Measurements from ENCODE around the gene KHK. TPM values are rescaled to one million over a fixed set of nuclear protein-coding genes. Genes with fewer than 3 reads are reported as not detected.

Gene KHK
- total and polyA plus RNA-seq, 2 of the 8 experiments (the other 6 are each of a cell fraction or from before 2014, with no cell fraction given) = 11.0 to 17.7 TPM

GRCh38 chr2:27054721-27055120, 31.9 kb upstream of the KHK start:
- no peak overlapping the region for H3K9ac ChIP-seq (replicated peaks in 1 of 4; ENCODE audit: extremely low read depth in 1 of 4, low read depth in 3 of 4, low read length in 3 of 4)
- H3K18ac ChIP-seq (ENCODE audit: extremely low read depth, low read length) = no peak overlapping the region
- no peak overlapping the region for H3K27ac ChIP-seq (ENCODE audit: low read depth, low read length)
- no peaks in the 10 kb centered on the region for H3K79me2 ChIP-seq (ENCODE audit: control insufficient read depth in 1 of 2, insufficient read depth in 2 of 2, low read length in 2 of 2)
- no peak overlapping the region for H3K4me3 ChIP-seq (ENCODE audit: extremely low read depth in 1 of 4, insufficient read depth in 2 of 4, low read depth in 3 of 4, low read length in 4 of 4)
- H3K4me1 ChIP-seq (replicated peaks in 1 of 4; ENCODE audit: control insufficient read depth in 3 of 4, insufficient read depth in 4 of 4, low read length in 3 of 4) = no peaks in the 10 kb centered on the region; a peak in 4 of 7 replicates
- FAIRE-seq (no peak), DNase-seq (ENCODE audit: low read depth in 1 of 2, low spot score in 2 of 2) (no peak)
- H3K14ac ChIP-seq (ENCODE audit: insufficient read length) = no peak overlapping the region
- no peak overlapping the region for H2BK120ac ChIP-seq (replicated peaks; ENCODE audit: low read depth, low read length)
- CTCF ChIA-PET (ENCODE audit: partially characterized antibody) = interaction anchor here (0.7 to 18.3 kb wide), 9 partner anchors 10 to 132 kb away, joined by 3 to 160 read pairs (median 4); partner anchors contain the start of genes EMILIN1, KHK and OST4
- H3K23ac ChIP-seq (ENCODE audit: insufficient read length) = no peak overlapping the region
- no peaks in the 10 kb centered on the region for H3K27me3 ChIP-seq (replicated peaks in 1 of 4; ENCODE audit: control insufficient read depth in 3 of 4, extremely low read depth in 1 of 4, insufficient read depth in 3 of 4, low read length in 3 of 4)
- no peak overlapping the region for H4K8ac ChIP-seq (ENCODE audit: extremely low read depth, insufficient read depth, low read length)
- no peak overlapping the region for H2AFZ ChIP-seq (ENCODE audit: low read length)
- no peak overlapping the region for H2BK20ac ChIP-seq (ENCODE audit: low read length)
- H3K4me2 ChIP-seq (ENCODE audit: insufficient read depth in 1 of 2, low read depth in 2 of 2, low read length in 2 of 2) = no peak overlapping the region
- POLR2A ChIA-PET (ENCODE audit: partially characterized antibody) = interaction anchor here (0.5 to 19.3 kb wide), 6 partner anchors 12 to 263 kb away, joined by 3 to 441 read pairs (median 4); partner anchors contain the start of genes CGREF1, EMILIN1 and OST4
- H3K79me1 ChIP-seq (ENCODE audit: low read depth, low read length) = no peaks in the 10 kb centered on the region
- H3K23me2 ChIP-seq (ENCODE audit: low read depth, low read length) = peaks cover 9% of the 10 kb centered on the region
- H2BK12ac ChIP-seq (ENCODE audit: low read depth, low read length) = no peak overlapping the region
- H3K36me3 ChIP-seq (ENCODE audit: control insufficient read depth in 2 of 4, insufficient read depth in 4 of 4, low read length in 3 of 4) = peaks cover 17 to 38% (median 25%) of the 10 kb centered on the region in 4 experiments
- H2BK15ac ChIP-seq (ENCODE audit: low read length) = no peak overlapping the region
- H4K20me1 ChIP-seq (replicated peaks in 1 of 2; ENCODE audit: control insufficient read depth in 1 of 2, insufficient read depth in 2 of 2, low read length in 2 of 2) = peaks cover 0 to 7% of the 10 kb centered on the region in 2 experiments
- no peak overlapping the region for H2AK5ac ChIP-seq (ENCODE audit: low read depth, low read length)
- H3K56ac ChIP-seq (replicated peaks; ENCODE audit: insufficient read length, low read depth, low read length) = no peak overlapping the region
- no peak overlapping the region for H4K91ac ChIP-seq (replicated peaks; ENCODE audit: insufficient read length, low read length)
- 98% methylated on average over 11 of the region's 11 CpGs; no CpG with 5 or more reads in 1 of the 2 experiments for WGBS, 2 experiments (ENCODE audit: extremely low coverage in 1 of 2, insufficient coverage in 1 of 2, insufficient read length in 1 of 2, insufficient replicate concordance in 2 of 2, low coverage in 1 of 2, low lambda C conversion rate in 2 of 2, missing lambda C conversion rate in 1 of 2)
- no peak overlapping the region for H2BK5ac ChIP-seq (ENCODE audit: low read depth, low read length)
- H4K5ac ChIP-seq (ENCODE audit: insufficient read length, low read depth, low read length) = no peak overlapping the region
- H3K9me3 ChIP-seq (ENCODE audit: insufficient read depth in 2 of 2, low read depth in 1 of 2, low read length in 1 of 2) = no peaks in the 10 kb centered on the region
- no peak overlapping the region for H3K4ac ChIP-seq (replicated peaks; ENCODE audit: insufficient read length, low read depth, low read length)
- no peak for TF ChIP-seq ATF3 (IDR thresholded peaks at IDR 0.05; ENCODE audit: insufficient read depth, low read depth, low read length)
- no peak for TF ChIP-seq POU5F1 (IDR thresholded peaks at IDR 0.05; ENCODE audit: low read depth, low read length)
- no peak for TF ChIP-seq SIN3A (conservative IDR thresholded peaks at IDR 0.05 in 1 of 2, IDR thresholded peaks at IDR 0.05 in 1 of 2; ENCODE audit: low read depth in 1 of 2, low read length in 2 of 2)
- TF ChIP-seq, protein P1, sequence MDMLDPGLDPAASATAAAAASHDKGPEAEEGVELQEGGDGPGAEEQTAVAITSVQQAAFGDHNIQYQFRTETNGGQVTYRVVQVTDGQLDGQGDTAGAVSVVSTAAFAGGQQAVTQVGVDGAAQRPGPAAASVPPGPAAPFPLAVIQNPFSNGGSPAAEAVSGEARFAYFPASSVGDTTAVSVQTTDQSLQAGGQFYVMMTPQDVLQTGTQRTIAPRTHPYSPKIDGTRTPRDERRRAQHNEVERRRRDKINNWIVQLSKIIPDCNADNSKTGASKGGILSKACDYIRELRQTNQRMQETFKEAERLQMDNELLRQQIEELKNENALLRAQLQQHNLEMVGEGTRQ (IDR thresholded peaks at IDR 0.05; ENCODE audit: low read length) = no peak
- no peak for TF ChIP-seq FOSL1 (IDR thresholded peaks at IDR 0.05; ENCODE audit: insufficient read depth, low read depth, low read length)
- TF ChIP-seq TEAD4 (IDR thresholded peaks at IDR 0.05; ENCODE audit: low read depth, low read length) = no peak
- TF ChIP-seq RFX5 (IDR thresholded peaks at IDR 0.05; ENCODE audit: borderline replicate concordance, low read depth, low read length) = no peak
- no peak for TF ChIP-seq E2F6 (IDR thresholded peaks at IDR 0.05)
- no peak for TF ChIP-seq RNF2 (IDR thresholded peaks at IDR 0.05; ENCODE audit: borderline replicate concordance, low read depth, low read length, missing control alignments, poor library complexity, severe bottlenecking)
- TF ChIP-seq SIX5 (IDR thresholded peaks at IDR 0.05; ENCODE audit: low read depth, low read length) = no peak
- no peak for TF ChIP-seq ASH2L (IDR thresholded peaks at IDR 0.05; ENCODE audit: low read length)
